ENCODE data around the gene DEGS1. TPM values are rescaled to one million over a fixed set of nuclear protein-coding genes. Genes with fewer than 3 reads are reported as not detected.

The DEGS1 gene
- total RNA-seq, 4 donors from 2014 or later = 629 to 976 (median 837) TPM

DNA sequence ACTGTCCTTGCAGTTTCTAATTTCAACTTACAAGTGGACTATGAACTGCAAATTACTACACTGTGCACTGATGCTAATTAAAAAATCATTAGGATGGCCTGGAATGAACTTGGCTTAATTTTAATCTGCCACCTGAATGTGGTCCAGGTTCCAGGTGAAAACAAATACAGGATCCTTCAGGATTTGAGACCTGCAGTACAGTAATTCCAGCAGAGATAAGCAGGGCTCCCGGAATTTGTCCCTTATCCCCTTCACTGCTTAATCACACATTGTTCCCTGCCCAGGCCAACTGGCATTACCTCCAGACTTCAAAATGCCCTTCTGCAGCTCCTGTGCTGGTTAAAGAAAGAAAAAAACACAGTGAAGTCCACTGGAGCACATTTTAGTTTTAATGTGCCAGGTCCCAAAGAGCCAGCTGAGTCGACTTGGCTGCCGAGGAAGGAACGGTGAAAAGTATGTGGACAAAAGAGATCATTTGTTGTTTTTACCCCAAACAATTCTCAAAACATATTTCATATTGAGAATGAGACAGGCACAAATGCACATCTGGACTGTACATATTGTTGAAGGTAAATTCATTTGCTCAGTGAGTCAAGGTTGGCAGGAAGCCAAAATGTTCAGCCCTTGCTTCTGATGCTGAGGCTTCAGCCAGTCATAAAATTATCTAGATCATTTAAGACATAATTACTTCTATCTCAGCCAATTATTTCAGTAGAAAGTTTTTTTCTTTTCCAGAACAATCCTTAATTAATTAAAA lies 28.3 kb downstream of the DEGS1 start:
- H3K4me3 ChIP-seq (ENCODE audit: low read depth, poor library complexity, severe bottlenecking) = no peak overlapping the region
- intact Hi-C loops (cut with DNase I; ENCODE audit: low total_unique reads) = no loop called here
- TF ChIP-seq, protein P1, sequence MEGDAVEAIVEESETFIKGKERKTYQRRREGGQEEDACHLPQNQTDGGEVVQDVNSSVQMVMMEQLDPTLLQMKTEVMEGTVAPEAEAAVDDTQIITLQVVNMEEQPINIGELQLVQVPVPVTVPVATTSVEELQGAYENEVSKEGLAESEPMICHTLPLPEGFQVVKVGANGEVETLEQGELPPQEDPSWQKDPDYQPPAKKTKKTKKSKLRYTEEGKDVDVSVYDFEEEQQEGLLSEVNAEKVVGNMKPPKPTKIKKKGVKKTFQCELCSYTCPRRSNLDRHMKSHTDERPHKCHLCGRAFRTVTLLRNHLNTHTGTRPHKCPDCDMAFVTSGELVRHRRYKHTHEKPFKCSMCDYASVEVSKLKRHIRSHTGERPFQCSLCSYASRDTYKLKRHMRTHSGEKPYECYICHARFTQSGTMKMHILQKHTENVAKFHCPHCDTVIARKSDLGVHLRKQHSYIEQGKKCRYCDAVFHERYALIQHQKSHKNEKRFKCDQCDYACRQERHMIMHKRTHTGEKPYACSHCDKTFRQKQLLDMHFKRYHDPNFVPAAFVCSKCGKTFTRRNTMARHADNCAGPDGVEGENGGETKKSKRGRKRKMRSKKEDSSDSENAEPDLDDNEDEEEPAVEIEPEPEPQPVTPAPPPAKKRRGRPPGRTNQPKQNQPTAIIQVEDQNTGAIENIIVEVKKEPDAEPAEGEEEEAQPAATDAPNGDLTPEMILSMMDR (IDR thresholded peaks at IDR 0.05) = no peak
- TF ChIP-seq POLR2A (IDR thresholded peaks at IDR 0.05) = no peak
- DNase-seq (ENCODE audit: low spot score in 2 of 2) = peak in 1 of 2 donors; percentile 40
- 31 to 48% methylated on average over 4 of the region's 4 CpGs for WGBS, 2 donors

DNA sequence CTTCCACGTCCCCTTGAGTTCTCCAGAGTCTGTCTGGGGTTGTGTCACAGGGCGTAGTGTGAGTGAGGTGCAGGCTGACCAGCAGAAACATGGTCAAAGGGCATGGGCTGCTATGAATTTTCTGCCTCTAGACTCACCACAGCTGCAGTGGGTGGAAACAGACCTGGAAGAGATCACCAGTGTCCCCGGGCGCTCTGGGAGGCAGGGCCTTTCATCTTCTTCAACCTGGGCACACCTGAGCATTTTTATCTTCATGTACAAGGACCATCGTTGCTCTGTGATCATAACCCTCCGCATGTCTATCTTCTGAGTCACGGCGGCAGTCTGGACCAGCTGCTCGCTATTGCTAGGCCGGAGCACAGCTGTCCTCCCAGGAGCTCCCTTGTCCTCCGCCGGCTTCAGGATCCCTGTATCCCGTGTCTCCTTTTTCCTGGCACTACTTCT lies 29.6 kb downstream of the DEGS1 start:
- DNase-seq (ENCODE audit: low spot score in 2 of 2) = no peak
- no peak overlapping the region for H3K4me3 ChIP-seq (ENCODE audit: low read depth, poor library complexity, severe bottlenecking)
- intact Hi-C loops (cut with DNase I; ENCODE audit: low total_unique reads) = no loop called here
- whole genome bisulfite sequencing, 2 donors = 57 to 63% methylated on average over 13 of the region's 13 CpGs
- TF ChIP-seq, protein P1 (IDR thresholded peaks at IDR 0.05) = no peak
- no peak for TF ChIP-seq POLR2A (IDR thresholded peaks at IDR 0.05)

DNA sequence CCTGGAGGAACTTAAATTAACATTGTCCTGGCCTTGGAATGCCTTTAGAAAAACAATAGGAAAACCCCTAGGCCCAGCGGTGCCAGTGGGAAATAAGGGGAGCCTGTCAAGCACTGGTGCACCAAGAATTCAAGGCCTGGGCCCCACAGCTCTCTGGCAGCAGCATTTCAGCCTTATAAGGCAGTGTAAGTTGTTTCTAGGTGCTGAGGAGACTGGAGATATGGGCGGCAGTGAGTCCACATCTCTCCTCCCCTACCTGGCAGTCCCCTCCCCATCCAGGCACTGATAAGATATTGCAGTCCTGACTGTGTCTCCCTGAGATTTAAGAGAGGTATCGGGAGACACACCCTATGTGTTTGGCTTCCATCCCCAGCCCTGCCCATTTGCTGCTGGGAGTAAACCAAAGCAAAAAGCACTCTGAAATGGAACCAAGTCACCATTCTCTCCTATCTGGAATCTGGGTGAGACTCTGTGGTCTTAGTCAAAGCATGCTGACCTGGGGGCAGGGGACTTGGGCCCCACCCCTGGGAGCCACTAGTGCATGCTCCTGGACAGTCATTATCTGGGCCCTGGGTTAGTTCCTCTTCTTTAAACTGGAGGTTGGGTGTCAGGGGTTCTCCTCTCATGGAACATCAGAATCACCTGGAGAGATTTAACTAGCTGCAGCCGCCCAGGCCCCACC lies 30.5 kb downstream of the DEGS1 start:
- no peak overlapping the region for H3K4me3 ChIP-seq (ENCODE audit: low read depth, poor library complexity, severe bottlenecking)
- TF ChIP-seq, protein P1 (IDR thresholded peaks at IDR 0.05) = no peak
- TF ChIP-seq POLR2A (IDR thresholded peaks at IDR 0.05) = no peak
- peak in 1 of 2 donors; percentile 52 for DNase-seq (ENCODE audit: low spot score in 2 of 2)
- intact Hi-C loops (cut with DNase I; ENCODE audit: low total_unique reads) = no loop called here
- 51 to 58% methylated on average over 4 of the region's 4 CpGs for WGBS, 2 donors

DNA sequence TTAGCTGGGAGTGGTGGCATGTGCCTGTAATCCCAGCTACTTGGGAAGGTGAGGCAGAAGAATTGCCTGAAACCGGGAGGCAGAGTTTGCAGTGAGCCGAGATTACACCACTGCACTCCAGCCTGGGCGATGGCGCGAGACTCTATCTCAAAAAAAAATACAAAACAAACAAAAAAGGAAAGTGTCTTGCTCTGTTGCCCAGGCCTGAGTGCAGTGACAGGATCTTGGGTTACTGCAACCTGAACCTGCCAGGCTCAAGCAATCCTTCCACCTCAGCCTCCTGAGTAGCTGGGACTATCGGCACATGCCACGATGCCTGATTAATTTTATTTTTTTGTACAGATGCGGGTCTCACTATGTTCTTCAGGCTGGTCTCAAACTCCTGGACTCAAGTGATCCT lies 33.3 kb downstream of the DEGS1 start:
- WGBS, 2 donors = 90 to 98% methylated on average over 8 of the region's 8 CpGs
- DNase-seq (ENCODE audit: low spot score in 2 of 2) = no peak
- intact Hi-C loops (cut with DNase I; ENCODE audit: low total_unique reads) = no loop called here

DNA sequence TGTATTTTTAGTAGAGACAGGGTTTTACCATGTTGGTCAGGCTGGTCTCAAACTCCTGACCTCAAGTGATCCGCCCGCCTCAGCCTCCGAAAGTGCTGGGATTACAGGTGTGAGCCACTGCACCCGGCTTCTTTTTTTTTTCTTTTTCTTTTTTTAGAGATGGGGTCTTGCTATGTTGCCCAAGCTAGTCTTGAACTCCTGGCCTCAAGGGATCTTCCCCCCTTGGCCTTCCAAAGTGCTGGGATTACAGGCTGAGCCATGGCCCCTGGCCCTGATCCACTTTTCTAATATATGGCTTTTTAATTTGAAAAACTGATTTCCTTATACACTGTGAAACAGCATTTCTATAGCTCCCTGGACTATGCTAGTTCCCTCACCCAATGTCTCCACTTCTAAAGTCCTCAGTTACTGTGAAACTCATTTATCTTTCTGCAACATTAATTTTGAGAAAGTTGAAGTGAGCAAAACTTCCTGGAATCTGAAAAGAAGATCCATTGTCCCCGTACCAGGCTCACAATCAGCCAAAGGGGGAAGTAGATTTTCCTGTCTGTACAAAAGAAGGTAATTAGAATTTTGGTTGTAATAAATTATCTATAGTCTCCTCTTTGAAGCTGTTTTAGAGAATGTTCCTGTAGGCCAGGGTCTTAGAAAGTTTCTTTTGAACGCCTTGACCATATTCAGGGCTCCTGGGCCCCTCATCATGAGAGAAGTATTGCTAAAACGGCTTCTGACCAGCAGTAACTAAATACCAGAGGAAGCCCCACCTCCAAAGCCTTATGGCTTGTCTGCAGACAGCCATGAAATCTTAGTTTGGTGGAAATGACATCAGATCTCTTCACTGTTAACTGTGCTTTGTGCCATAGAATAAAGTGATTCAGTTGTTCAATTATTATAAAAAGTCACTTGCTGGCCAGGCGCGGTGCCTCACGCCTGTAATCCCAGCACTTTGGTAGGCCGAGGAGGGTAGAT lies 34.9 kb downstream of the DEGS1 start:
- TF ChIP-seq, protein P1 (IDR thresholded peaks at IDR 0.05) = no peak
- no peak for TF ChIP-seq POLR2A (IDR thresholded peaks at IDR 0.05)
- intact Hi-C loops (cut with DNase I; ENCODE audit: low total_unique reads) = no loop called here
- no peak for DNase-seq (ENCODE audit: low spot score in 2 of 2)
- WGBS, 2 donors = 80% methylated on average over 11 of the region's 11 CpGs
- no peak overlapping the region for H3K4me3 ChIP-seq (ENCODE audit: low read depth, poor library complexity, severe bottlenecking)

More for the DNA sequence above, 33.3 kb downstream of the DEGS1 start:
- no peak for TF ChIP-seq POLR2A (IDR thresholded peaks at IDR 0.05)
- TF ChIP-seq, protein P1 (IDR thresholded peaks at IDR 0.05) = no peak
- H3K4me3 ChIP-seq (ENCODE audit: low read depth, poor library complexity, severe bottlenecking) = no peak overlapping the region
